Hematopoietic multipotent progenitor cell treated with erythropoietin and hydrocortisone succinate and interleukin-3 and kit ligand, for 8 days (in vitro differentiated cells): ENCODE data around the gene YWHAQ.
"Not testable (repeated sequence)": the region's sequence is repeated elsewhere in the genome, so short reads cannot be mapped to it uniquely, and the experiment has no call there.

Experiments
- DNase-seq: peaks from one replicate; pipeline ENCODE4 v3.0.0-alpha.2; 2015

YWHAQ gene

DNA sequence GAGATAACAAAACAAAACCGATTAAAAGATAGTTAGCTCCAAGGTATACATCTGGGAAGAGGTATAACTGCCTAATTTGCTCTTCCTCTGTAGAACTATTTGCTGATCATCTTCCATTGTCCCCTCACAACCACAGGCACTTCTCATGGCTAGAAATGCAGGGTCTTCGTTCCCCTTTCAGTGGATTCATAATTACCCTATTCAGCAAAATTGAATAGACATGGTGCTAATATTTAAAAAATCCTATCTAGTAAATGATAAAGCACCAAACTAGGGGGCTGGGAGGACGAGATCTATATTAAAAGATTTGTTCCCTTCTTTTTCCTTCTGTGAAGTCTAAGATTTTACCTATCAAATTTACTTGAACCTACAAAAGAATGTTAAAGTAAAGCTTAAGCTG lies 44.3 kb downstream of the YWHAQ start:
- no peak for DNase-seq

DNA sequence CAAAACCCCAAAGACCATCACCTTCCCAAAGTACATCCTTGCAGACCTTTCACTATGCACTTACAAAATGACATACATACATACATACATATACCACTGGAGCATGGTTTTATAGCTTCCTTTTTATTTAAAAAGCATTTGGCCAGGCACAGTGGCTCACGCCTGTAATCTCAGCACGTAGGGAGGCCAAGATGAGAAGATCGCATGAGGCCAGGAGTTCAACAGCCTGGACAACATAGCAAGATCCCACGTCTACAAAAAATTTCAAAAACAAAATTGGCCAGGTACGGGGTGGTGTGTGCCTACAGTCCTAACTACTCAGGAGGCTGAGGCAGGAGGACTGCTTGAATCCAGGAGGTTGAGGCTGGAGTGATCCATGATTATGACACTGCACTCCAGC lies 45.3 kb downstream of the YWHAQ start:
- no peak for DNase-seq

DNA sequence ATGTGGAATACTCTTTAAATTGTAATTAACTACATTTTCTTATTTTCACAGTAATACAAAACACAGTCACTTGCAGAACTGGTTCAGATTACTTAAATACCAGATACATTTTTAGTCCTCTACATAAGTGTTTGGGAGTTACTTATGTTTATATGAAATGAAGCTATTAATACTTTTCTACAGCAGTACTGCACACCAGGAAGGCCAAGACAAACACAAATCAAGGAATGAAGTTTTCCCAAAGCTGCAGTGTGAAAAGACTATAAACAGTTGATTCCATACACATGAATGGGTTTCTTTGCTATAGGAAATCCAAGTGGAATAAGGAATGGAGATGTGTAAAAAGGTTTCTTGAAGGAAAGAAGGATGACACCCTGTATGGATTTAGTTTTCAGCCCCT lies 45.9 kb downstream of the YWHAQ start:
- not testable (repeated sequence) for DNase-seq

DNA sequence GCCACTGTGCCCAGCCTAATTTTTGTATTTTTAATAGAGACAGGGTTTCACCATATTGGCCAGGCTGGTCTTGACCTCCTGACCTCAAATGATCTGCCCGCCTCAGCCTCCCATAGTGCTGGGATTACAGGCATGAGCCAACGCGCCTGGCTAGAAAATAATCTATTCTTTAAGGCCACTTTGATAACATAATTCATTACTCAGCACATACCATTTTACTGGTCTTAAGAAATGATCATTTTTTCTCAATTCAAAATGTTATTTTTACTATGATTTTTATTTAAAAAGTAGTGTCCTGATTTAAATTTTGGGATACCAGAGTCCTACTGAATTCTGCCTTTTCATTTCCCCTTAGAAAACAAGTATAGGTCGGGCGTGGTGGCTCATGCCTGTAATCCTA lies 48.2 kb downstream of the YWHAQ start:
- no peak for DNase-seq

DNA sequence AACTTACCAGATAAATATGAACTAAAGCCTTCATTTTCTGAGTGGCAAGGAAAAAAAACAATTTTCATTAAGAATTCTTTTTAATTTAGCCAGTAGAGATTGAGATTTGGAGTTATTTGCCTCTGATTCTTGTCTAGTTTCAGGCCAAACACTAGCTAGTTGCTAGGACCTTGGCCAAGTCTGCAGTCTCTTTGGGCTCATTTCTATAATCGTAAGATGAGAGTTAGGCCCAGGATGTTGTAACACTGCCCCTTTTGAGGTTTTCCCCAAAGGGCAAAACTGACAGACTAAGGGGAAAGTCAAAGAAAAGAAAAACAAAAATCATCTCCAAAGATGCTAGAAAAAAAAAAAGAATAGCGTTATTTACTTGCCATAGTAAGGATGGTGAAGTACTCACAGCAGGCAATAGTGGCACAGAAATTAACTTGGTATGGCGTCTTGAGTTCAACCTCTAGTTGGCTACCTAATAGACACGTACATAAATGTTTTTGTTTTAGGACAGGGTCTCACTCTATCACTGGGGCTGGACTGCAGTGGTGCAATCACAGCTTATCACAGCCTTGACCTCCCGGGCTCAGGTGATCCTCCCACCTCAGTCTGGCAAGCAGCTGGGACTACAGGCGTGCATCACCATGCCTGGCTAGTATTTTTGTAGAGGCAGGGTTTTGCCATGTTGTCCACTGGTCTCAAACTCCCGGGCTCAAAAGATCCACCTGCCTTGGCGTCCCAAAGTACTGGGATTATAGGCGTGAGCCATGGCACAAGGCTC lies 52.1 kb downstream of the YWHAQ start:
- no peak for DNase-seq

DNA sequence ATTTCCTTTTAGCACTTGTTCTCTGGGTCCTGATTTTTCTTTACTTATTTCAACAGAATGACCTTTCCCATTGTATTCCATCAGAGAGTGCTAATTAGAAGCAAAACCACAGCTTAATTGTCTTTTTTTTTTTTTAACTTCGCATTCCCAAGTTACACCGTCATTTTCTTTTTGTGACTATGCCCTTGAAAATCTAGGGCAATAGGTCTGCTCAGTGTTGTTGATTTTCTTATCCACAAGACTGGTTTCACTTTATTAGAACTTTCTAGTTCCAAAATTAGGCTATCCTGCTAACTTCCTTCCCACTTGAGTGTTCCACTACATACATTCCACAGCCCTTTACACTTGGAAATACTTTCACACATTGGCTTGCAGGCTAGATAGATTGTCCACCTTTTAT lies 56.5 kb downstream of the YWHAQ start:
- DNase-seq: no peak

DNA sequence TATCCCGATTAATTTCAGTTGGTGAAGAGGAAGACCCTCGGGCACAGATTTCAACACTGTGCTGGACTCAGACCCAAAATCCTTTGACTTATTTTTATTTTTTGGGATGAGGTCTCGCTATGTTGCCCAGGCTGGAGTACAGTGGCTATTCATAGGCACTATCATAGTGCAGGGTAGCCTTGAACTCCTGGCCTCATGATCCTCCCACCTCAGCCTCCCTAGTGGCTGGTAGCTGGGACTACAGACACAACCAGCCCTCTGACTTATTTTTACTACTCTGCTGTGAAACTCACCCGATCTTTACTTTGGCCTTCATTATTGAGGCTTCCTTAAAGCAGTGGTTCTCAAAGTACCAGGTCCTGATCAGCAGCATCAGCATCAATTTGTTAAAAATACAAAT lies 57.0 kb downstream of the YWHAQ start:
- DNase-seq: no peak

DNA sequence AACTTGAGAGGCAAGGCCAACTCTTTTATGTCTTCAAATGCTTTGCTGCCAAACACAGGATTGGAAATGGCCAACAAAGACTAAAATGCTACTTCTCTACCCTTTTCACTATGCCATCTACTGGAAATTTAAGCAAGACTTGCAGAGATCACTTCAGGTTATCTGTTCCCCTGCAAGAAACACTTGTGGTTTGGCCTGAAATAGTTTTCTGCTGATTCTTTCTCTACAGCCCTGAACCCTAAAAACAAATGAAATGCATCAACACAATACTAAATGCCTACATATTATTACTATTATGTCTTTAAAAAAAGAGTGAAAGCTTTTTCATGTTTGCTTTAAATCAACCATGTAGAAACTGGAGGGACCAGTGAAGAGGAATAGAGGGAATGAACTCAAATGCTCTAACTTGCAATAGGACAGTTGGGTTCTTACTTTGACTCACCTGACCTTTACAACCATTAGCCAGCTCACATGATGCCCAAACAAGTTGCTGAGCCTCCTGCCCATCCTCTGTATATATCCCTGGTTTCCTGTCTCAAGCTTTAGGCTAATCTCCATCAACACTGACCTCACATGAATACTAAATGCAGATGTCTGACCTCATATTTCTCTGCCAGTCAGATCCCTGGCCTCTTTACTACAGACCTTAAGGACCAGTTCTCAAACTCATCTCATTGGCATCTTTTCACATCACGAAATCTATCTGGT lies 57.6 kb downstream of the YWHAQ start:
- DNase-seq: no peak

DNA sequence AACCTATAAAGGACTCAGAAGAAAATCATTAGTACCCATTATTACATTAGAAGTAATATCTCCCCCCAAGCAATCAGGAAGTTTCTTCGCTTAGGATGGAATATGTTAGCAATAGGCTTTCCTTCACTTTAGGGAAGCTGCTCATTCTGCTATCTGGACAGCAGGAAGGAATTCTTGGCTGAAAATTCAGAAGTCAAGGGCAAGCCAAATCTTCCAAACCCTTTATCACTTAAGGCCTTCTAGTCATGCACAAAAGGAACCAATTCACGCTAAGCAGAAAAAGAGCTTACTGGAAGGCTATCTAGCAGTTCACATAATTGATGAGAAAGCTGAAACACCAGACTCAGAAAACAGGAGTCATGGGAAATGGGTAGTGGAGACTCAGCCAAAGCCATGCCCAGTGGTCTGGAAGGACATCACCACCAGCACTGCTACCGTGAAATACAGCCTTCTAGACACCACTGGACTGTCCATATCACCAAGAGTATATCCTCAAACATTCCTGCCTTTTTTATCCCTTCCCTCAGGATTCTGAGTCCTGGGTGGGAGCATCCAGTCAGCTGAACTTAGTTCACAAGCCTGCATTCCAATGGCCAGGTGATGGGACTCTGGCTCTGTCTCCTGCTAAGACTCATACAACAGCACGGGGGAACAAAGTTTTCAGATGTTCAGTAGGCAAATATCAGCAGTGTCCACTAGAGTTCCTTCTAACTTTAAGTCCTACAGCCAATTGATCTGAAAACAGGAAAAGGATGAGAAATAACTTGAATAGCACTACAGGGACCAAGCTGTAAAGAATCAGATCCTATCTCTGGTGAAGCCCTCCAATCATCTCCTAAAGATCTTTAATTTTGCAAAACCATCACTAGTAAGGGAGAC lies 60.4 kb downstream of the YWHAQ start:
- DNase-seq: no peak

DNA sequence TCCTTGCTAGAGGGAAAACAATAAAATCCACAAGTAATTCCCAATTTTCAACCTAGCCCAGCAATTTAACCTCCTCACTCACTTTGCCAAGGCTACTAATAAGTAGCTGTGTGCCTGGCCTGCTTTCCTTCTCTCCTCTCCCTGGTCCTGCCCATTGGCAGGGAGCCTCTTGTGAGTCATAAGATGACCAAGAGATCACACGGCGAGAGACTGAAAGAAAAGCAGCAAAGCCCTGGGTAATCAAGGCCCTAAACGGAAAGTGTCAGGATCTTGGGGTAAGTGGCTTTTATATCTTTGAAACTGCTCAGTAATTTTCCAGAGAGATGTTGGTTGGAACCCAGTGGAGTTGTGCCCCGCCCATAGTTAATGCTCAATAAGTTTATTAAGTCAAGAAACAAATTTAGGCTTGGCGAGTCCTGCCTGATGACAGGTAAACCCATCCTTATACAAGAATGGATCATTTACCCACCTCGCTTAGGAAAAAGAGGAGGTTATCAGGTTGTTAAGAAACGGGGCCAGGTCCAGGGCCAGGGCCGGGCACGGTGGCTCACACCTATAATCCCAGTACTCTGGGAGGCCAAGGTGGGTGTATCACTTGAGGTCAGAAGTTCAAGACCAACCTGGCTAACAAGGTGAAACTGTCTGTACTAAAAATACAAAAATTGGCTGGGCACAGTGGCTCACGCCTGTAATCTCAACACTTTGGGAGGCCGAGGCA lies 65.2 kb downstream of the YWHAQ start:
- peak; percentile 54 for DNase-seq

DNA sequence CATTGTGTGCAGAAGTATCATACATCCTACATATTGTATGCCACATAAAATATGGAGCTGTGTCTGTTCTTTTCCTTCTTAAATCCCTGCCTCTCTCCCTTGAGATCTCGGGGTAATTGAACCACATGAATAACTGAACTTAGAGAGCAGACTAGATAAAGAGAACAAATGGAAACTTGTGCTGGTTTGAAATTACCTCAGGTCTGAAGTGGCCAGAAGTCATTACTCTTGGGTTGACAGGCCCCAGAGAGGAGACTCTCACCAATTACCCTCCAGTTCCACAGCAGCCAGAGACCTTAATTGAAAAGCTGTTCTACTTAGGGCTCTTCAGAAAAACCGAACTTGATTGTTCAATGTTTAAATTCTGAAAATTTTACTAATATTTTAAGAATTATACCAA lies 70.2 kb downstream of the YWHAQ start:
- DNase-seq: no peak

DNA sequence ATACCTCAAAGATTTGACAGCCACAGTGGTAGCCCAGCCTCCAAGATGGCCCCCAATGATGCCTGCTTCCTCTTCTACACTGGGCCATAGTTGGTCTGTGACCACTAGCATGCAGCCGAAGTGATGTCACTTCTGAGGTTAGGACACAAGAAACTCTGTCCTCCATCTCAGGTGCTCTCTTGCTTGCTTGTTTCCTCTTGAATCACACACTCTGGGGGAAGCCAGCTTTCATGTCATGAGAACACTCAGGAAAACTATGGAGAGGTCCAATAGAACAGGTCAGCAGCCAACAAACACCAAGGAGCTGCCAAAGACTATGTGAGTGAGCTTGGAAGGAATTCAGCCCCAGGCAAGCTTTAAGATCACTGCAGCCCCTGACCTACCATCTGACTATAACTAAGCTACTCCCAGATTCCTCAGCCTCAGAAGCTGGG lies 71.8 kb downstream of the YWHAQ start:
- DNase-seq: no peak

DNA sequence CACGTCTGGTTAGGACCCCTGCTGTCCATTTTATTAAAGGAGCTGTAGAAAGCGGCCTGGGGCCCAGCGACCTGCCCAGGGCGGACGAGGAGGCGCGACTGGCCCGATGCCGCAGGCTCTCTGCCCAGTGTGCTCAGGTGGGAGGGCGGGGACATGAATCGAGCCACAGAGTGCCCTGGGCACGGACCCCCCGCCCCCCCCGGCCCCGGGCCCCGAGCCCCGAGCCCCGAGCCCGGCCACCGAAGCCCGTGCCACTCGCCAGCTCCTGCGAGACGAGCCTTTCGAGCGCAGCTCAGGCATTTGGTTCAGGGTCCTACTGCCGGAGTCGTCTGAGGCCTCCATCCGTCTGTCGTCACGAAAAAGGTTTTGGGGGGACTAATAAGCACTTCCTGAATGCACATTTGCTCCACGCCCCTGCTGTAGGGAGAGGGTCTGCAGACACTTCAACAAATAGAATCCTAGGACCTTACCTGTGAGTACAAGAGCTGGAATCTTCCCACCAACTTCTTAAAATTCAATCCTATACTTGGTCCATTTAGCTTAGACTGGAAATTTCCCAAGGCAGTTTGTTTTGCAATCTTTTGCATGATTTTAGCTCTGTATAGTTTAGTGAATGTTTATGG lies 74.6 kb downstream of the YWHAQ start:
- DNase-seq: peak; percentile 49

DNA sequence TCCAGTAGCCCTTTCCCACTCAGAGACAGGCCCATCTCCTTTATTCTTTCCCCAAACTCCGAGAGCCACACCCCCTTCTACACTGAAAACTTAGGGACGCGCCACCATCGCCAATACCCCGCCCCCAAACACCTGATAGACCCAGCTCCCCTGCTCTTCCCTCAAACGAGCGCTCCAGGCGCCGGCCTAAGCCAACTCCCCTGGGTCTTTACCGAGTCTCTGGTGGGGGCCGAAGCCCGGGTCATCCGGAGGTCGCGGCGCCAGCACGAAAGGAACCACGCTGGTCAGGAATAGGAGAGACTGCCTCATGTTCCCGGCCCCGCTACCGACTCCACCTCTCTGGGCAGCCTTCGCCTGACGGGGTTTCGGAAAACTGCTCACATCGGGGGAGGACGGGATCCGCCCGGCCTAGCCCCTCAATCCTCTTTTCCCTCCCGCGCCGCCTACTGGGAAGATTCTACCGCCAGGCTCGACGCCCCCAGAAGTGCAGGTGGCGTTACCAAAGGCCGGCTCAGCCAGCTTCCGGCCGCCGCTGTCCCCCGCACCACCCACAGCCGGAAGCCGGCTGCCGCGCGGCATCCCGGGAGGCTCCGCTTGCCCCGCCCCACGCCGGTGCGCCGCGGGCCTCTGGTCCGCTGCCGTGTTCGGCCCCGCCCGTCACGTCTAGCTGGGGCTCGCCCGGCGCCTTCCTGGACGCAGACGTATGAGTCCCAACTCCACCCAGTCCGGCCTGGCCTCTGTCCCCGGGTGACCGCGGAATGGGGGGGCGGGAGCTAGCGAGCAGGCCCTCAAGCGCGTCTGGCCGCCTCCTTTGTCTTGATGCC lies 75.3 kb downstream of the YWHAQ start, which contains the start of gene ADAM17:
Gene ADAM17, minus strand, starts transcription at position 534 of the 824 bp plus-strand sequence. Its CDS starts 225 bp downstream, at position 309.
- DNase-seq: peak; percentile 94

DNA sequence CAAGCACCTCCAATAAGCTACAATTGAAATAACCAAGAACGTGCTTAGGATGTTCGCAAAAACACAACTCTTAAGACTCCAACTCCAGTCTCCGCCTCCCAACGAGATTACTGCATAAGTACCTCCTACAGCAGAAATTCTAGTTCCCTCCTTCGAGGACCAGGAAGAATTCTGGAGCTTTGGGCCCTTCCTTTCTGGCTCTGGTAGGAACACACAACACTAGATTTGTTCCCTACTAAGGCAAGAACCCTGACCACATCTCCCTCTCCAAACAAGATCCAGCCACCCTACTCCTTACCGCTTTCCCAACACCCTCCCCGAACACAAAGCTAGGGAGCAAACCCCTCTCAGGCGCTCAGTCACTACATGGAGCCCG lies 75.9 kb downstream of the YWHAQ start:
- DNase-seq: peak; percentile 67

DNA sequence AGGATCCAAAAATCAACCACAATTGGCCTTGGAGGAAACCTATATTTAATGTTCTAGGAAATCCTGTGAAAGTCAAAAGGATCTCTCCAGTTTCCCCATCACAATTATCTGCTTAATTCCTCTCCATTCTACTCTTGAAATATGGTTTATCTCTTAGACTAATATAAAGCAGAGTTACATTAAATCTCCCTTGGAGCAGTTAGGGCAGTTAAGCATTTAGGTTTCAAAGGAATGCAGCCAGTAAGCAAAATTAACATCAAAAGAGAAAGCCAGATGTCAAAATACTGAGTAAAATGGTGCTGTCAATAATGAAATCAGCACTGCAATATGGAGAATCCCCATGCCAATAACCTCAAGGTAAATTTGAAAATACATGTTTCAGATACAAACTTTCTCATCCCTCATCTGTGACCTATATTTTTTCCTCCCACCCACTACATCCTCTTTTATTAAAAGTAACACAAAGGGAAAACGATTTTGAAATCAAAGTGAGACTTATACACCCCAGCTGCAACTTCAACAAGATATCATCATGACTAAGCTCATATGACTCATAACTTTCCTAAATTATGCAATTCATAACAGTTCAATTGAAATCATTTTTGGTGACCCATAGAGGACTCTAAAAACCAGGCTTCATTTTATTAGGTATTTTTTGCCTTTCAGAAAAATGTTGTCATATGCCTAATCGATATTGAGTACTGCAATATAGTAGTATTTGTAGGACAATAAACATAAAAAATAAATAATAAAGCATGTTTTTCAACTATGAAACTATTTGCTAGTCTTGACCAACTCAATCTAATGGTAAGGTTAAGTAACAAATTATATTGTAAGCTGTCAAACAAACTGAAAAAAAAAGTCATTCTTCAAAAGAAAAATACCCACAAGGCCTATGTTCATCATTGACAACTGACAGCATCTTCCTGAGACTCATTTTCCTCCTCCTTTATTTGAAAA lies 78.3 kb downstream of the YWHAQ start:
- DNase-seq: peak; percentile 54

DNA sequence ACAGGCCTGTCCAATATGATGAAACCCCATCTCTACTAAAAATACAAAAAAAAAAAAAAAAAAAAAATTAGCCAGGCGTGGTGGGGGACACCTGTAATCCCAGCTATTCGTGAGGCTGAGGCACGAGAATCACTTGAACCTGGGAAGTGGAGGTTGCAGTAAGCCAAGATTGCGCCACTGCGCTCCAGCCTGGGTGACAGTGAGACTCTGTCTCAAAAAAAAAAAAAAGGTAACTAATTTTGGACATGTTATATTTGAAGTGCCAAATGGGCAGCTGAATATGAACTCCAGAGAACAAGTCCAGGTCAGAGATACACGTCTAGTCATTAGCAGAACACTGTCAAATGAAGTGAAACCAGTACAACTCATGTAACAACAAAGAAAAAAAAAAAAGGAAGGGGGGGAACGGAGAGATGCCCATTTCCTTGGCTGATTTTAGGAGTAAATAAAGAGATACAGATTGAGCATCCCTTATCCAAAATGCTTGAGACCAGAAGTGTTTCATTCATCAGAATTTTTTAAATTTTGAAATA lies 79.9 kb downstream of the YWHAQ start:
- not testable (repeated sequence) for DNase-seq

DNA sequence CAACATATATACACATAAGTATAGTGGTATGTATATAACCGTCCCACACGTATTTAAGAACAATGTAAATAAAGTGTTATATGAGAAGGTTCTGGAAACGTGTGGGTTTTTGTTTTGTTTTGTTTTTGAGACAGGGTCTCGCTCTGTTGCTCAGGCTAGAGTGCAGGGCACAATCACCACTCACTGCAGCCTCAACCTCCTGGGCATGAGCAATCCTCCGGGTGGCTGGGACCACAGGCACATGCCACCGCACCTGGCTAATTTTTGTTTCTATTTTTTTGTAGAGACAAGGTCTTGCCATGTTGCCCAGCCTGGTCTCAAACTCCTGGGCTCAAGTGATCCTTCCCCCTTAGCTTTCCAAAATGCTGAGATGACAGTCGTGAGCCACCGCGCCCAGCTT lies 81.4 kb downstream of the YWHAQ start:
- DNase-seq: no peak

DNA sequence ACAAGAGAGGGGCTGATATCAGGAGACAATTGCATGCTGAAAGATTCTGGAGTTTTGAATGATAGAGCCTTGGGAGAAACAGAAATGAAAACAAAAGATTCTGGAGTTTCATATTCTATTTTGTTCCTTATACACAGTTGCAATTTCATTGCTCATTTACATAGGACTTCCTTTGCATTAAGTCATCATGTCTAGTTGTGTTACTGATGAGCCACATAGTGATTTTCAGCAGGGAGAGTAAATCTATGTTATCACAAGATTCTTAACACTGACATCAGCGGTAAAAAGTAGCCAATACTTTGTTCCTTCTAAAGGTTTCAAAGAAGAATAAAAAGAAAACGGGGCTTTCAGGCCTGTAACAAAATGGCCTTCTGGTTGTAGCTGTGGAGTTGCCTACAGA lies 82.3 kb downstream of the YWHAQ start:
- DNase-seq: no peak
